Retinal pigment epithelial cell (primary cell): Measurements from ENCODE around the gene SLC7A6.

Experiments
- DNase-seq: peaks from one replicate; pipeline ENCODE4 v3.0.0-alpha.2; 2010; ENCODE audit warnings: low read depth
- H3K4me3 ChIP-seq: 2 replicates; pipeline ENCODE4 v1.5.1; 2011; ENCODE audit warnings: mild to moderate bottlenecking, low read length, control low read depth, moderate library complexity
- CTCF ChIP-seq: conservative IDR thresholded peaks from 2 replicates; pipeline ENCODE4 v1.5.1; 2011; ENCODE audit warnings: low read depth, low read length, control low read depth, inconsistent platforms

SLC7A6 gene

GRCh38 chr16:68226116-68226515 lies 38.2 kb upstream of the SLC7A6 start:
- no peak for TF ChIP-seq CTCF
- no peak for DNase-seq
- H3K4me3 ChIP-seq = no peak overlapping the region

- DNase-seq = no peak
- no peak overlapping the region for H3K4me3 ChIP-seq
- no peak for TF ChIP-seq CTCF
These were observed 37.0 kb upstream of the SLC7A6 start for GRCh38 chr16:68227183-68227793.

GRCh38 chr16:68227850-68228553 lies 36.3 kb upstream of the SLC7A6 start:
- H3K4me3 ChIP-seq = no peak overlapping the region
- no peak for DNase-seq
- TF ChIP-seq CTCF = no peak

- no peak for TF ChIP-seq CTCF
- no peak for DNase-seq
- no peak overlapping the region for H3K4me3 ChIP-seq
These were observed 35.7 kb upstream of the SLC7A6 start for GRCh38 chr16:68228652-68229051.

GRCh38 chr16:68229431-68230175 lies 34.7 kb upstream of the SLC7A6 start:
- TF ChIP-seq CTCF = peak; percentile 94
- no peak for DNase-seq
- H3K4me3 ChIP-seq = no peak overlapping the region

- no peak overlapping the region for H3K4me3 ChIP-seq
- no peak for TF ChIP-seq CTCF
- no peak for DNase-seq
These were observed 34.2 kb upstream of the SLC7A6 start for GRCh38 chr16:68230176-68230571.
